GM21390 (cell line): ENCODE results near the gene SERBP1.
"Not testable (repeated sequence)": the region's sequence is repeated elsewhere in the genome, so short reads cannot be mapped to it uniquely, and the experiment has no call there.

Experiments
- ATAC-seq: cut with Tn5 transposase; IDR thresholded peaks from one replicate; pipeline ENCODE4 v1.9.1; 2021; ENCODE audit not compliant: unreplicated experiment

SERBP1 gene

GRCh38 chr1:67430358-67431155 is at the start of gene SERBP1:
Gene SERBP1, minus strand, starts transcription at chr1:67430402. Its CDS starts 102 bp downstream, at chr1:67430300.
- ATAC-seq, result peak; percentile 87

GRCh38 chr1:67479146-67479891 is 49.1 kb upstream of the SERBP1 start:
- ATAC-seq, result no peak

- ATAC-seq, result no peak
These were observed 46.7 kb upstream of the SERBP1 start for GRCh38 chr1:67476906-67477305.

- no peak for ATAC-seq
These were observed 45.8 kb upstream of the SERBP1 start for GRCh38 chr1:67476006-67476482.

GRCh38 chr1:67472056-67472455 is 41.9 kb upstream of the SERBP1 start:
- ATAC-seq, result no peak

GRCh38 chr1:67469431-67469830 is 39.2 kb upstream of the SERBP1 start:
- ATAC-seq, result no peak

GRCh38 chr1:67468066-67468718 is 38.0 kb upstream of the SERBP1 start:
- no peak for ATAC-seq

- ATAC-seq, result no peak
These were observed 35.2 kb upstream of the SERBP1 start for GRCh38 chr1:67465375-67465774.

- ATAC-seq, result no peak
These were observed 34.5 kb upstream of the SERBP1 start for GRCh38 chr1:67464746-67465145.

GRCh38 chr1:67464058-67464457 is 33.9 kb upstream of the SERBP1 start:
- ATAC-seq, result no peak

- no peak for ATAC-seq
These were observed 33.2 kb upstream of the SERBP1 start for GRCh38 chr1:67463298-67463955.

- ATAC-seq, result no peak
These were observed 30.7 kb upstream of the SERBP1 start for GRCh38 chr1:67460676-67461500.

GRCh38 chr1:67459068-67459467 is 28.9 kb upstream of the SERBP1 start:
- no peak for ATAC-seq

- ATAC-seq, result no peak
These were observed 28.5 kb upstream of the SERBP1 start for GRCh38 chr1:67458663-67459062.

- no peak for ATAC-seq
These were observed 27.0 kb upstream of the SERBP1 start for GRCh38 chr1:67457247-67457646.

GRCh38 chr1:67451815-67452214 is 21.6 kb upstream of the SERBP1 start:
- no peak for ATAC-seq

- no peak for ATAC-seq
These were observed 21.2 kb upstream of the SERBP1 start for GRCh38 chr1:67451356-67451755.

- no peak for ATAC-seq
These were observed 16.7 kb upstream of the SERBP1 start for GRCh38 chr1:67446893-67447292.

- not testable (repeated sequence) for ATAC-seq
These were observed 15.8 kb upstream of the SERBP1 start for GRCh38 chr1:67446014-67446413.

- peak; percentile 57 for ATAC-seq
These were observed 11.6 kb upstream of the SERBP1 start for GRCh38 chr1:67441739-67442281.
